ENCODE data around the gene TXLNA. TPM values are rescaled to one million over a fixed set of nuclear protein-coding genes. Genes with fewer than 3 reads are reported as not detected.

Gene TXLNA
- total RNA-seq, 1 experiment from 2014 or later = 49.8 TPM

DNA sequence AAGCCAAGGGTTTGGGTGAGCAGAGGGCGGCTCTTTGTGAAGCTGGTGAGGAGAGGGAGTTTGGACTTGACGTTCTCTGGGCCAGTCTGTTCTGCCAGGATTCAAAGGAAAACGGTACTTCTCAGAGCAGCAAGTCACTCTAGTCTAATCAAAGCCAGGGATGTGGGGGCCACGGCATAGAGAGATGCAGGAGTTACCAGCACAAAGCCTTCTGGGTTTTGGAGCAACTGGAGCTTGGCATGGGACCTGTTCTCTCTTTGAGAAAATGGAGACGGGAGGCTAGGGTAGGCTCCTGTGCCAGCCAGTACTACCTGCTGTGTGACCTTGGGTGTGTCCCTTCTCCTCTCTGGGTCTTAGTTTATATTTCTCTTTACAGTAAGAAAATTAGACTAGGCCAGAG is 2.1 kb downstream of the TXLNA start (continued):
- TF ChIP-seq, protein P1, sequence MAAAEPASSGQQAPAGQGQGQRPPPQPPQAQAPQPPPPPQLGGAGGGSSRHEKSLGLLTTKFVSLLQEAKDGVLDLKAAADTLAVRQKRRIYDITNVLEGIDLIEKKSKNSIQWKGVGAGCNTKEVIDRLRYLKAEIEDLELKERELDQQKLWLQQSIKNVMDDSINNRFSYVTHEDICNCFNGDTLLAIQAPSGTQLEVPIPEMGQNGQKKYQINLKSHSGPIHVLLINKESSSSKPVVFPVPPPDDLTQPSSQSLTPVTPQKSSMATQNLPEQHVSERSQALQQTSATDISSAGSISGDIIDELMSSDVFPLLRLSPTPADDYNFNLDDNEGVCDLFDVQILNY (CRISPR knock-in tag; IDR thresholded peaks at IDR 0.05) = no peak
- TF ChIP-seq HMGA2 (CRISPR knock-in tag; IDR thresholded peaks at IDR 0.05) = no peak
- TF ChIP-seq, protein P2, sequence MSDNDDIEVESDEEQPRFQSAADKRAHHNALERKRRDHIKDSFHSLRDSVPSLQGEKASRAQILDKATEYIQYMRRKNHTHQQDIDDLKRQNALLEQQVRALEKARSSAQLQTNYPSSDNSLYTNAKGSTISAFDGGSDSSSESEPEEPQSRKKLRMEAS (CRISPR knock-in tag; IDR thresholded peaks at IDR 0.05) = no peak
- no peak for TF ChIP-seq FOXK1 (CRISPR knock-in tag; IDR thresholded peaks at IDR 0.05)
- no peak for TF ChIP-seq EMX1 (CRISPR knock-in tag; IDR thresholded peaks at IDR 0.05)
- no peak for TF ChIP-seq PRRX2 (CRISPR knock-in tag; IDR thresholded peaks at IDR 0.05)

DNA sequence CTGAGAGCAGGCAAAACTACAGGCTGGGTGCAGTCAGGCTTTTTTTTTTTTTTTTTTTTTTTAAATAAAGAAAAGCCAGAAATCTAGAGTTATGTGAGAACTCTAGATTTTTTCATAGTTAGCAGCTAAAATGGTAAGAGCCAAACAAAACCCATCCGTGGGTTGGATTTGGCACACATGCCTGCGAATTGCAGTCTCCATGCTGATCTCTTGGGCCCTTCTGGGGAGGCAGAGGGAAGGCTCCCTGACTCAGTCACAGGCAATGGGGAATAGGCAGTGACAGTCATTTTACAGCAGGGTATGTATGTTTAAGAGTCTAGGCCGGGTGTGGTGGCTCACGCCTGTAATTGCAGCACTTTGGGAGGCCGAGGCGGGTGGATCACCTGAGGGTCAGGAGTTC is 2.6 kb downstream of the TXLNA start:
- no peak for ATAC-seq

More for the DNA sequence above, 2.6 kb downstream of the TXLNA start:
- H3K27me3 Mint-ChIP-seq (ENCODE audit: low read depth) = no peaks in the 10 kb centered on the region; the same call in 1 of the 2 replicates
- no peaks in the 10 kb centered on the region for H3K9me3 Mint-ChIP-seq
- H3K27ac Mint-ChIP-seq = peak overlapping the region; percentile 23; the same call in 1 of the 2 replicates
- TF ChIP-seq GTF2I (CRISPR knock-in tag; conservative IDR thresholded peaks at IDR 0.05) (no peak), OVOL2 (CRISPR knock-in tag; IDR thresholded peaks at IDR 0.05; ENCODE audit: borderline replicate concordance) (no peak), PRRX2 (CRISPR knock-in tag; IDR thresholded peaks at IDR 0.05) (no peak), USF1 (CRISPR knock-in tag; IDR thresholded peaks at IDR 0.05) (no peak), SP1 (CRISPR knock-in tag; conservative IDR thresholded peaks at IDR 0.05) (no peak), ZNF138 (CRISPR knock-in tag; conservative IDR thresholded peaks at IDR 0.05) (no peak), FOXK1 (CRISPR knock-in tag; IDR thresholded peaks at IDR 0.05) (no peak), ZNF232 (CRISPR knock-in tag; IDR thresholded peaks at IDR 0.05) (no peak), NFE2L1 (CRISPR knock-in tag; IDR thresholded peaks at IDR 0.05) (no peak), EMX1 (CRISPR knock-in tag; IDR thresholded peaks at IDR 0.05) (no peak)
- TF ChIP-seq, protein P1 (CRISPR knock-in tag; IDR thresholded peaks at IDR 0.05) = no peak
- TF ChIP-seq, protein P3, sequence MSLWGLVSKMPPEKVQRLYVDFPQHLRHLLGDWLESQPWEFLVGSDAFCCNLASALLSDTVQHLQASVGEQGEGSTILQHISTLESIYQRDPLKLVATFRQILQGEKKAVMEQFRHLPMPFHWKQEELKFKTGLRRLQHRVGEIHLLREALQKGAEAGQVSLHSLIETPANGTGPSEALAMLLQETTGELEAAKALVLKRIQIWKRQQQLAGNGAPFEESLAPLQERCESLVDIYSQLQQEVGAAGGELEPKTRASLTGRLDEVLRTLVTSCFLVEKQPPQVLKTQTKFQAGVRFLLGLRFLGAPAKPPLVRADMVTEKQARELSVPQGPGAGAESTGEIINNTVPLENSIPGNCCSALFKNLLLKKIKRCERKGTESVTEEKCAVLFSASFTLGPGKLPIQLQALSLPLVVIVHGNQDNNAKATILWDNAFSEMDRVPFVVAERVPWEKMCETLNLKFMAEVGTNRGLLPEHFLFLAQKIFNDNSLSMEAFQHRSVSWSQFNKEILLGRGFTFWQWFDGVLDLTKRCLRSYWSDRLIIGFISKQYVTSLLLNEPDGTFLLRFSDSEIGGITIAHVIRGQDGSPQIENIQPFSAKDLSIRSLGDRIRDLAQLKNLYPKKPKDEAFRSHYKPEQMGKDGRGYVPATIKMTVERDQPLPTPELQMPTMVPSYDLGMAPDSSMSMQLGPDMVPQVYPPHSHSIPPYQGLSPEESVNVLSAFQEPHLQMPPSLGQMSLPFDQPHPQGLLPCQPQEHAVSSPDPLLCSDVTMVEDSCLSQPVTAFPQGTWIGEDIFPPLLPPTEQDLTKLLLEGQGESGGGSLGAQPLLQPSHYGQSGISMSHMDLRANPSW (CRISPR knock-in tag; conservative IDR thresholded peaks at IDR 0.05; ENCODE audit: low read depth) = no peak
- TF ChIP-seq, protein P4, sequence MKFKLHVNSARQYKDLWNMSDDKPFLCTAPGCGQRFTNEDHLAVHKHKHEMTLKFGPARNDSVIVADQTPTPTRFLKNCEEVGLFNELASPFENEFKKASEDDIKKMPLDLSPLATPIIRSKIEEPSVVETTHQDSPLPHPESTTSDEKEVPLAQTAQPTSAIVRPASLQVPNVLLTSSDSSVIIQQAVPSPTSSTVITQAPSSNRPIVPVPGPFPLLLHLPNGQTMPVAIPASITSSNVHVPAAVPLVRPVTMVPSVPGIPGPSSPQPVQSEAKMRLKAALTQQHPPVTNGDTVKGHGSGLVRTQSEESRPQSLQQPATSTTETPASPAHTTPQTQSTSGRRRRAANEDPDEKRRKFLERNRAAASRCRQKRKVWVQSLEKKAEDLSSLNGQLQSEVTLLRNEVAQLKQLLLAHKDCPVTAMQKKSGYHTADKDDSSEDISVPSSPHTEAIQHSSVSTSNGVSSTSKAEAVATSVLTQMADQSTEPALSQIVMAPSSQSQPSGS (CRISPR knock-in tag; IDR thresholded peaks at IDR 0.05; ENCODE audit: borderline replicate concordance, low read depth) = no peak
- TF ChIP-seq, protein P5, sequence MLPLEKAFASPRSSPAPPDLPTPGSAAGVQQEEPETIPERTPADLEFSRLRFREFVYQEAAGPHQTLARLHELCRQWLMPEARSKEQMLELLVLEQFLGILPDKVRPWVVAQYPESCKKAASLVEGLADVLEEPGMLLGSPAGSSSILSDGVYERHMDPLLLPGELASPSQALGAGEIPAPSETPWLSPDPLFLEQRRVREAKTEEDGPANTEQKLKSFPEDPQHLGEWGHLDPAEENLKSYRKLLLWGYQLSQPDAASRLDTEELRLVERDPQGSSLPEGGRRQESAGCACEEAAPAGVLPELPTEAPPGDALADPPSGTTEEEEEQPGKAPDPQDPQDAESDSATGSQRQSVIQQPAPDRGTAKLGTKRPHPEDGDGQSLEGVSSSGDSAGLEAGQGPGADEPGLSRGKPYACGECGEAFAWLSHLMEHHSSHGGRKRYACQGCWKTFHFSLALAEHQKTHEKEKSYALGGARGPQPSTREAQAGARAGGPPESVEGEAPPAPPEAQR (CRISPR knock-in tag; IDR thresholded peaks at IDR 0.05) = no peak
- ChIA-PET POLR2A (no interaction called here), CTCF (interaction anchor here (3.6 kb wide), 1 partner anchor 33 kb away, joined by 18 read pairs; no protein-coding TSS in a partner anchor)
- DNase-seq (ENCODE audit: low spot score) = no peak
- H3K36me3 Mint-ChIP-seq = peaks cover 47% of the 10 kb centered on the region
- H3K4me1 Mint-ChIP-seq = peaks cover 34% of the 10 kb centered on the region
- no peak overlapping the region for H3K4me3 Mint-ChIP-seq
